RWPE1 (cell line): ENCODE results near the gene GRIPAP1.

ENCODE experiments used
- CTCF ChIA-PET: fragments of 350-600 bp; sonication (Branson Sonifier 250); formaldehyde crosslinking; extraction: SDS; loops from one replicate; lab custom pipeline; 2021; lab: Yijun Ruan, JAX
- POLR2A ChIA-PET: fragments of 400-600 bp; formaldehyde crosslinking; extraction: SDS; loops from one replicate; lab custom pipeline; 2020; ENCODE audit warnings: antibody characterized with exemption; ENCODE audit not compliant: low non-redundant PET; lab: Yijun Ruan, JAX
- DNase-seq: peaks from one replicate; pipeline ENCODE4 v3.0.0; 2012; ENCODE audit warnings: low spot score
- H3K27ac ChIP-seq: fragments of 450-650 bp; 2 replicates; pipeline ENCODE4 v1.5.1; 2017
- TF ChIP-seq, protein P1 (sequence below): fragments of 450-650 bp; conservative IDR thresholded peaks from 2 replicates; pipeline ENCODE4 v1.5.1; 2017; ENCODE audit warnings: low read depth, mild to moderate bottlenecking

GRIPAP1 gene

DNA sequence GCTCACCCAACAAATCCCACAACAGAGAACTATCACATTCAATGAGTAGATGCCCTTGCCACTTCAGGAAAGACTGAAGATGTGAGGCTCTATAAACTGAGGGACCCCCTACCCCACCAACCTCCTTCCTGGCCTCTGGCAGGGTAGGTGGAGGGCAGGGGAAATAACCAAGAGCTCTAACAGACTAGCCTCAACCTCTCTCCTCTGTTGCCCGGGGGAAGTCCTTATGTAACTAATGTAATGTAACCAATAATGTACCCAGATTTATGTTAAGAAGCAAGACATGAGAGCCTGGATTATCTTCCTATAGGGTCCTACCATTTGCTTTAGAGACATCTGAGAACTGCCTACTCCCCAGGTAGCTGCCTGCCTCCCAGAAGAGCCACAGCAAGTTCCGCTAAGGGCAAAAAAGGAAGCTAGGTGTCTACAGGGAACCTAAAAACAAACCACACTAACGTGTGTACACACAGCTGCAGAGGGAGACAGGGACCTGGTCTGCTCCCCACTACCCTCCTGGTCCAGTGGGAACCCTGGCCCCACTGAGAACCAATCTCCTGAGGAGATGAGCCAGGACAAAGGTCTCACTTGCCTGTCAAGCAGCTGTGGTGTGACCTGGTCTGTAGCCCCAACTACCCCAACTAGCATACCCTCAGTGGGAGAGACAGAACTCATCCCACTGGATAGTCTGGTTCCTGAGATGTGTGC, 62.4 kb downstream of the GRIPAP1 start:
- no peak overlapping the region for H3K27ac ChIP-seq
- ChIA-PET CTCF (no interaction called here), POLR2A (no interaction called here)
- TF ChIP-seq, protein P1, sequence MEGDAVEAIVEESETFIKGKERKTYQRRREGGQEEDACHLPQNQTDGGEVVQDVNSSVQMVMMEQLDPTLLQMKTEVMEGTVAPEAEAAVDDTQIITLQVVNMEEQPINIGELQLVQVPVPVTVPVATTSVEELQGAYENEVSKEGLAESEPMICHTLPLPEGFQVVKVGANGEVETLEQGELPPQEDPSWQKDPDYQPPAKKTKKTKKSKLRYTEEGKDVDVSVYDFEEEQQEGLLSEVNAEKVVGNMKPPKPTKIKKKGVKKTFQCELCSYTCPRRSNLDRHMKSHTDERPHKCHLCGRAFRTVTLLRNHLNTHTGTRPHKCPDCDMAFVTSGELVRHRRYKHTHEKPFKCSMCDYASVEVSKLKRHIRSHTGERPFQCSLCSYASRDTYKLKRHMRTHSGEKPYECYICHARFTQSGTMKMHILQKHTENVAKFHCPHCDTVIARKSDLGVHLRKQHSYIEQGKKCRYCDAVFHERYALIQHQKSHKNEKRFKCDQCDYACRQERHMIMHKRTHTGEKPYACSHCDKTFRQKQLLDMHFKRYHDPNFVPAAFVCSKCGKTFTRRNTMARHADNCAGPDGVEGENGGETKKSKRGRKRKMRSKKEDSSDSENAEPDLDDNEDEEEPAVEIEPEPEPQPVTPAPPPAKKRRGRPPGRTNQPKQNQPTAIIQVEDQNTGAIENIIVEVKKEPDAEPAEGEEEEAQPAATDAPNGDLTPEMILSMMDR: no peak
- no peak for DNase-seq

DNA sequence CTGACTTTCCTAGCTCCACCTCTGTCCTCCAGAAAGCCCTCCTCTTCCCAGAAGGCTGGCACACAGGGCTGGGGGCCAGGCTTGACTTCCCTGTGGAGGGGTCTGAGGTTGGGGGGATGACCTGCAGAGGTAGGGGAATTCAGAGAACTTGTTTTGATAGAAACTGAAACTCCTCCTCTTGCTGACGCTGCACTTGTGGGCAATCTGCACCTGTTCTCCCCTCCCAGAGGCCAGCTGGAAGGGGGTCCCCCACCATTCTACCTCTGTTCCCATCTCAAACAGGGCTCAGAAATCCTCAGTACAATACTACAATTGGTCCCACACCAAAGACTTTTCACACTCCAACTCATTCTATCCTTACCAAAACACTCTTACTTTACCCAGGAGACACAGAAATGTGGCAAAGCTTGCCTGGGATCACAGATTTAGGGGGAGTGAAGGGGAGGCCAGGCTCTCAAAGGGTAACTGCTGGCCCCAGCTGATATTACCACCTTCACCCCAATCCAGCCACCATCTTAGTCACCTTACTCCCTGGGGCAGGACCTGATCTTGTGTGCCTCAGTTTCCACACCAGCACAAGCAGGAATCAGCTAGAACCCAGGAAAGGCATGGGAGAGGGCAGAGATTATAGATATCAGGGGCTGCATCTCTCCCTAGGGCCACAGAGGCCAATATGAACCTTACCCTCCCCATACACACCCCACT, 63.2 kb downstream of the GRIPAP1 start:
- TF ChIP-seq, protein P1: no peak
- no peak overlapping the region for H3K27ac ChIP-seq
- ChIA-PET CTCF (no interaction called here), POLR2A (no interaction called here)
- no peak for DNase-seq

DNA sequence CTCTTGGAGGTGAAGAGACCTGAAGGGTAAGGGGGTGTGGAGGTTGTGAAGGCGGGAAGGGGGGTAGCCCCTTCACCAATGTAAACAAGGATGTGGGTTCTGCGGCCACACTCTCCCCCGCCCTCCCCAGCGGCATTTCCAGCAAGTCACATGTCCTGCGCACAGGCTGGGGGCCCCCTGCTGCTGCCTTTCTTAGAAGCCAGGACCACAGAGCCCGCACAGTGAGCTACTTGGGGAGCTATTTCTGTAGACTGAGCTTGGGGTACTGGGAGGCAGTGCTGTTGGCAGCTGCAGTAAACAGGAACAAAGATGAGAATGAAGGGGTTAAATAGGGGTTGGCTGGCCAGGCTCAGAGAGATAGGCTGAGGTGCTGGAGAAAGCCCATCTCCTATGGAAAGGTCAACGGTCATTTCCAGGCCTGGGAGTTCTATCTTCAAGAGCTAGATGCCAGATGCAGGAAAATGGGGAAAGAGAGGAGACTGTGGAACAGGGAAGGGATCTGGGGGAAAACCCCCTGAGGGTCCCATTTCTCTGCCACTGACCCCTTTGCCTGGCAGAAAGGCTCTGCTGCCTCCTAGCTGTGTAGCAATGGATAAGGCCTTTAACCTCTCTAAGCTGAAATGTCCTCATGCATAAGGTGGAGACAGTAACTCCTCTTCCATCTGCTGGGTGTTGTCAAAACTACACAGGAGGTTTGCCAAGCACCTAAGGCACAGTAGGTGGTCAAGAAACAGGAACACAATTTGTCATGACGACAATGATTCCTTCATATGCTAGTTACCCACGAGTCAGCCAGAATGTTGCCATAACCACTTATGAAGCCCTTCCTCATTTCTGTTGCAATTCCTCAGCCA, 64.8 kb downstream of the GRIPAP1 start:
- ChIA-PET CTCF (interaction anchor here (0.7 kb wide), 1 partner anchor 15 kb away, joined by 3 read pairs; no protein-coding TSS in a partner anchor), POLR2A (no interaction called here)
- TF ChIP-seq, protein P1: no peak
- no peak for DNase-seq
- H3K27ac ChIP-seq: no peak overlapping the region

DNA sequence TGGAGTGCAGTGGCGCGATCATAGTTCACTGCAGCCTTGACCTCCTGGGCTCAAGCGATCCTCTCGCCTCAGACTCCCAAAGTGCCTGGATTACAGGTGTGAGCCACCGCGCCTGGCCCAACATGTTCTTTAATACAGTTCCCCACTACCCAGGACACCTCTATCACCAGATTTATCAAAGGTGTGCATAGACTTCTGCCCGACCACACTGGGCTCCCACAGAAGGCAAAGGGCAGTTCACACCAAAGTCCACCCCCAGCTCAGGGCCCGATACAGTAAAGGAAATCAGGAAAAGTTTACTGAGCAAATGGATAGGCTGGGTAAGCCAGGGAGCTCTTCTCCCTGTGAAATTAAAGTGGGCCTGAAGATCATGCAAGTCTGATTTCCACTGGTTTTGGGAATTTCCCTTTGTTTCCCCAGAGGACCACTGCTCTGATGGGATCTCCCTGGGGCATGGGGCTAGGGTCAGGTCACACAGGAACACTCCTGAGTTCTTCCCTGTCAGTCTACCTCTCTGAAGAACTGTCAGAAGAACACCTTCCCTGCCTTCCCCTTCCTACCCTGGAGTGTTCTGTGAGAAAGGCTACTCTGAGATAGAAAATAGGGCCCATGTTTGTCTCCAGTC, 65.5 kb downstream of the GRIPAP1 start:
- CTCF ChIA-PET: interaction anchor here (0.7 kb wide), 1 partner anchor 16 kb away, joined by 3 read pairs; no protein-coding TSS in a partner anchor
- DNase-seq: no peak
- TF ChIP-seq, protein P1: no peak
- POLR2A ChIA-PET: no interaction called here
- H3K27ac ChIP-seq: no peak overlapping the region

DNA sequence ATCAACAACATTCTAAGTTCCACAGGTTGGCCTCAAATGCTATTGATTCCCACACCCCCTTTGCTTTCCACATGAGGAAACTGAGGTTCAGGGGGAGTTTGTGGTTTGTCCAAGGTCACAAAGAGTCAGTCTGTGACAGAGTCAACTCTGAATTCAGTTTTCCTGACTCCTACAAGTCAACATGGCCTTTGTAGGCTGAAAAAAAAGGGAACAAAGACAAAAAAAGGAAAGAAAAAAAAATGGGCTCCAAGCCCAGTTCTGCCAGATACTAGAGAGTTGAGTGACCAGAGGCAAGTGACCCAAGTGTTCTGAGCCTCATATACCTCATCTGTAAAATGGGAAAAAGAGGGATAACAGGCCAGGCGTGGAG, 66.8 kb downstream of the GRIPAP1 start:
- no peak overlapping the region for H3K27ac ChIP-seq
- no peak for DNase-seq
- ChIA-PET POLR2A (no interaction called here), CTCF (no interaction called here)
- TF ChIP-seq, protein P1: no peak
